ENCODE measurements around the gene CBX1. TPM values are rescaled to one million over a fixed set of nuclear protein-coding genes. Genes with fewer than 3 reads are reported as not detected.

The CBX1 gene
- total RNA-seq, 2 donors from 2014 or later, result 38.7 to 46.1 TPM

DNA sequence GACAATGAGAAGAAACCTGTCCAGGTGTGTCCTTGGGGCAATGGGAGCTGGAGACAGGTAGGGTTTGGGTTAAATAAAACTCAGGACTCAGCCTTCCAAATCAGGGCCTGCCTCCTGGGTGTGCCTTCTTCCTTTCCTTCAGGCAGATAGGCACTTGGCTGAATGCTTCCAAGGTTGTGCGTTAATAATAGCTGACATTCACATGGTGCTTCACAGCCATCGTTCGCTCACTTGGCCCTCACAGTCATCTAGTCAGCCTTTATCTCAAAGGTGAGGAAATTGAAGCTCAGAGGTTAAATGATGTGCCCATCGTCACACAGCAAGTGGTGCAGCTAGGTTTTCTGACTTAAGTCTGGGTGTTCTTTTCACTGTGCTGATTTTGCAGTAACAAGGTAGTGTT is 43.7 kb downstream of the CBX1 start:
- no peak for DNase-seq (ENCODE audit: low spot score)
- intact Hi-C loops (cut with DNase I), result no loop called here

DNA sequence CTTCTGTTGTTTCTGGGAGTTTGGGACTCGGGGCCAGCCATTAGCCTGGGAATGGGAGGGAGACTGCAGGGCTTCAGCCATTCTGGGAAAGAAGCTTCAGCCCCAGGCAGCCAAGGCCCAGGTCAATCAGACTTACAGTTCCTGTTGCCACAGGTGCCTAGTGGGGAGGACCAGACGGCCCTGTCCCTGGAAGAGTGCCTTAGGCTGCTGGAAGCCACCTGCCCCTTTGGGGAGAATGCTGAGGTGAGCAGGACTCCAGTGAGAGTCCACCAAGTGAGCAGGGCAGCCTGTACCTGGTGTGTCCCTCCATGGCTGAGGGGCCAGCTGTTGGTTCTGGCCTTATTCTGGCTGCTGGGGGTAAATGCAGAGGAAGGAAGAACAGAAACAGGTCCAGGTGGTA is 44.4 kb downstream of the CBX1 start:
- DNase-seq (ENCODE audit: low spot score), result no peak

GRCh38 chr17:48056246-48056745 is 45.0 kb downstream of the CBX1 start:
- DNase-seq (ENCODE audit: low spot score), result no peak
- intact Hi-C loops (cut with DNase I), result no loop called here

More for the DNA sequence above, 44.4 kb downstream of the CBX1 start:
- intact Hi-C loops (cut with DNase I), result no loop called here

DNA sequence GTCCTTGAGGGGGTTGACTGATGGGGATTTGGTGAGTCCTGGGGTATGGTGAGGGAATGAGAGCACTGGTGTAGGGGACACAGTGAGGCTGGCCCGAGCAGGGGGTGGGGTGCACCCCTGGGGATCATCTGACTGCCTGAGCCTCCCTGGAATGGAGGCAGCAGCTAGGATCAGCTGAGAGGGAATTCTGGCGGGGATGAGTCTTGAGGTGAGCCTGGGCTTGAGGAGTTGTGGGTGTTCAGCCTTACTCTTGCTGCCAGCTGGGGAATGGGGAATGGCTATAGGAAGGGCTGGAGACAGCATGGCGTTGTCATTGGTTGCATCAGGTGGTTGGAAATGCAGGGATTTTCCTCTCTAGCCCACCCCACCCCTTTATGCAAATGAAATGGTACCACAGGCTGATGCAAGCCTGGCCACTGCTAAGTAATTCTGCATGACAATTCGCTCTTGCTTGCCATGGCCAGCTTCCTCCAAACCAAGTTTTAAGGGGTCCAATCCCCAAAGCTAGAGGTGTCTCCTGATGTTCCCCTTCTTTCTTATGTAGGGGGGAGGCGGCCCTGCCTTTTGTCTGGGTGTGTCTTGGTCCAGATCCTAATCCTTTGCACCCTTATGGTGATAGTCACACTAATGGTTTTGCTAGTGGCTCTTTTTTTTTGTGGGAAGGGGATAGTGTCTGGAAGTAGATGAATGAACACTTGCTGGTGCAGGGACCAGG is 45.6 kb downstream of the CBX1 start:
- intact Hi-C loops (cut with DNase I), result no loop called here
- DNase-seq (ENCODE audit: low spot score), result peak; percentile 55

- intact Hi-C loops (cut with DNase I), result no loop called here
- DNase-seq (ENCODE audit: low spot score), result peak; percentile 72
Measured at GRCh38 chr17:48054238-48055185, 46.8 kb downstream of the CBX1 start.

- intact Hi-C loops (cut with DNase I), result no loop called here
- peak; percentile 64 for DNase-seq (ENCODE audit: low spot score)
Measured at GRCh38 chr17:48053758-48054237, 47.5 kb downstream of the CBX1 start.

- intact Hi-C loops (cut with DNase I), result no loop called here
- DNase-seq (ENCODE audit: low spot score), result peak; percentile 77
Measured at GRCh38 chr17:48052956-48053757, 48.1 kb downstream of the CBX1 start.

DNA sequence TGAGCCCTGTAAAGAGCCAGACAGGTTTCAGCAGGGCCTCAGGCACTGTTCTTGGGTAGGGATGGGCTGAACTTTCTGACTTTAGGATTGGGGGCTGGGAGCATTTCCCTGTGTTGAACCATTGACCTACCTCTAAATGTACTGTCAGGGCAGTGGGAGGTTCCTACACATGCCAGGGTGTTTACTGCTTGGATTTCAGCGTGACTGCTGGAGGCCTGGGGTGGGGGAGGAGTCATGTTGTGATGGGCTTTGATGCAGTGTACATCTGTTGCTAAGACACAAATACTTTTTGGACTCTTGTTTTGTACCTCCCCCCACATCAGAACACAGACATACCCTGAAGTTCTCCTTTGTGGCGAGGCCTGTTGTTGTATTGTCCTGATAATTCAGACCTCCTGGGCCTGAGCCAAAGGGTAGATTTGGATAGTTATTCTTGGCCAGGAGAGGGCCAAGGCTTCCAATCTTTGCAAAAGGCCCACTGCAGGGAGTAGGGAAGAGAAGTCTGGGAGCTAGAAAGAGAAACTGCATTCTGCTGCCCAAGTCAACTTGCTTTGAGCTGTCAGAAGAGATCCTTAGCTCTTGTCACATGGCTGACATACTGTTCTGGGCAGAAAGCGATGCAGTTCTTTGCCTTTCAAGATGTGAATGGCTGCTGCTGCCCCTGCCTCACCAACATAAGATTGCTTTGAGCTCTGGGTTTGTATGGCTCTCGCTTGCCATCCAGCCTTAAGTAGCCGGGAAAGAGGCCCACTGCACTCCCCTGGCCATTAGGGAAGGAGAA is 49.4 kb downstream of the CBX1 start:
- peak; percentile 78 for DNase-seq (ENCODE audit: low spot score)
- intact Hi-C loops (cut with DNase I), result no loop called here

GRCh38 chr17:48051283-48051682 is 50.0 kb downstream of the CBX1 start:
- intact Hi-C loops (cut with DNase I), result no loop called here
- peak; percentile 56 for DNase-seq (ENCODE audit: low spot score)

DNA sequence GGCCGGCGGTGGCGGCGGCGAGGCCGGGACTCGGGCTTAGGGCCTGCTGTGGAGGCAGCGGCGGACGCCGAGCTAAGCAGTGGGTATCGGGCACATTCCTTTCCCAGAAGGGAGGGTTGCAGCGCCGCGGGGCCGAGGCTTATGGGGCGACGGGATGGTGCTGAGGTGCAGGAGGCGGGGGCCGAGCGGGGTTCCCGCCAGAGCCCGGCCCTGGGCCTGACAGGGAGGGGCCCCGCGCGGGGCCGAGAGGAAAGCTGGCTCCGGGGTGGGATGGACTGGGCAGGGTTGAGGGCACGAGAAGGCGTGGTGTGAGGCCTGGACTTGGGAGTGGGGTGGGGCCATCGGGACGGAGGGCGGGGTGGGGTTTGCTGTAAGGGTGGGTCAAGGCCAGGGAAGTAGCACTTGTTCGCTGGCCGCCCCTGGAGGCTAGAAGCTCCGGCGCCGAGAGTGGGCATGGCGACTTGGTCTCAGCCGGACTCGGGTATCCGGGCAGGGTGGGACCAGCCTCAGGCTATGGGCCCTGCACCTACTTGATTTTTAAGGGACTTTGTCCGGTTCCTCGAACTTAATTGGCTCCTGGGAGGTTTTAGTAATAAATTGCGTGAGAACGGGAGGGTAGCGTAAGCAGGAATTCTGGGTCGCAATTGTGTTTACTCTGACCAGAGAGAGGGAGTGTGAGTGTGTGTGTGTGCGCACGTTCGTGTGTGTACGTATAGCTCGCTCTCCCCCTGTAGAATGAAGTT is 52.7 kb downstream of the CBX1 start:
- DNase-seq (ENCODE audit: low spot score), result peak; percentile 97
- intact Hi-C loops (cut with DNase I), result no loop called here

DNA sequence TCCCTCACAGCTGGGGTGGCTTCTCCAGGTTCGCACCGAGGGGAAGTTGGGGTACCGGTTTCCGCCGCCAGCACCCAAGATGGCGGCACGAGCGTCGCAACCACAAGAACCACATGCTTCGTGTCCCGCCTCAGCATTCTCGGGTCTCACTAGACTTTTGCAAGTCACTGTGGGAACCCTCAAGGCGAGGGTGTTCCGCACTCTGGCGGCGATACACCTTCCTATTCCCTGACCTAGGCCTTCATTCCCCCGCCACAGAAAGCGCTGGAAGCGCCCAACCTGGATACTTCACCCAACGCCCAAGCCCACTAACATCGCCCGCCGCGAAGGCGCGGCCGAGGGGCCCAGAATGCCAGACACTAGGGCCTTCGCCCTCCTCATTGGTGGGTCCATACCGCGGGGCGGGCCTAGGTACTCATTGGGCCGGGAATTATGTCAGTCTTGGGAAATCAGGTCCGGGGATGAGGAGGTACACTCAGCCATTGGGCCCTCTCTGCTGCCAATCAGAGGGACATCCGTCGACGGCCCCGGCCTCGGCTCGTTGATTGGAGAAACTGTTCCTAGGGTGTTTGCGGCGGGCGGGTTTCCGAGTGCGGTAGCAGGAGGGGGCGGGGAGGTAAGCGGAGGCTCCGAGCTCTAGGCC is 53.4 kb downstream of the CBX1 start, which contains the start of gene NFE2L1:
NFE2L1 (plus strand) TSS at position 619 of the 643 bp plus-strand sequence. CDS start 2,760 bp downstream, outside the sequence.
- DNase-seq (ENCODE audit: low spot score), result peak; percentile 100
- intact Hi-C loops (cut with DNase I), result no loop called here

GRCh38 chr17:48047113-48047740 is 54.1 kb downstream of the CBX1 start:
- DNase-seq (ENCODE audit: low spot score), result peak; percentile 61
- intact Hi-C loops (cut with DNase I), result no loop called here

DNA sequence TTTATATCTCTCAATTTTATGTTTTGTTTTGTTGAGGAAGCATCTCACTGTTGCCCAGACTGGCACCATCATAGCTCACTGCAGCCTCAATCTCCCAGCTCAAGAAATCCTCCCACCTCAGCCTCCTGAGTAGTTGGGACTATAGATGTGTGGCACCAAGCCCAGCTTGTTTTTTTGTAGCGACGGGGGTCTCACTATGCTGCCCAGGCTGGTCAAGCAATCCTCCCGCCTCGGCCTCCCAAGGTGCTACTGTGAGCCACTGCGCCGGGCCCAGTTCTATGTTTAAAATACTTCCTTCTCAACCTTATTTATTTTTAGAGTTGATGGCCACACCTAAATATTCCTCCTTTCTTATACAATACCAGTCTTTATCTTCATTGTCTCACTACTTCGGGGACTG is 55.0 kb downstream of the CBX1 start:
- intact Hi-C loops (cut with DNase I), result no loop called here

DNA sequence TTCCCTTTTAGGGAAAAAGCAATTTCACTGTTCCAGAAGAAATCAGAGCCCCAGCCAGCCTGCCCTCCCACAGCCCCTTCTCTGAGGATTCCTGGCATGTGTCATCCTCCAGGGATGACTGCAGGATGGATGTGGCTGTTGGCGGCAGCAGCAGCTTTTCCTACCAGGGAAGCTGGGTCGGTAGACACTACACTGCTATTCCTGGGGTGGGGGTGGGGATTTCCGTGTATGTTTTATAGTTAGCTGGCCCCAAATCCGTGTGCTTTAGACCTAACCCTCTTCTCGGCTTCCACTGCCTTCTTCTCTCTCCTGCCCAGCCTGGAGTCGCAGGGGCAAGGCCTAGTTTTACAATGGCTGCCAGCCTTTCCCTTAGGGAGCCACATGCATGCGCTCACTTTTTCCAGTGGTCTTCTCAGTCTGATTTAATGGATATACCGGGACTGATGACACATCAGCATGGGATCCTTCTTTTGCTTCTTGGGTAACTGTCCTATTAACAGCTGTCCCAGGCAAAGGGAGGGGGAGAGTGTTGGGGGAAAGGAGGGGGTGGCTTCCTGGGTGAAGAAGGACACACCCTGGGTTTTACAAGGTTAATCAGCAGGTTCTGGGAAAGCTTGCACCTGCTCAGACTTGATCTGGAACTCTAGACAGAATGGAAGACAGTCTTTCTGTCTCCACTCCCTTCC is 55.8 kb downstream of the CBX1 start:
- DNase-seq (ENCODE audit: low spot score), result peak; percentile 81
- intact Hi-C loops (cut with DNase I), result no loop called here

More for the DNA sequence above, 55.0 kb downstream of the CBX1 start:
- peak; percentile 49 for DNase-seq (ENCODE audit: low spot score)

GRCh38 chr17:48044851-48045250 is 56.4 kb downstream of the CBX1 start:
- peak; percentile 25 for DNase-seq (ENCODE audit: low spot score)
- intact Hi-C loops (cut with DNase I), result no loop called here

DNA sequence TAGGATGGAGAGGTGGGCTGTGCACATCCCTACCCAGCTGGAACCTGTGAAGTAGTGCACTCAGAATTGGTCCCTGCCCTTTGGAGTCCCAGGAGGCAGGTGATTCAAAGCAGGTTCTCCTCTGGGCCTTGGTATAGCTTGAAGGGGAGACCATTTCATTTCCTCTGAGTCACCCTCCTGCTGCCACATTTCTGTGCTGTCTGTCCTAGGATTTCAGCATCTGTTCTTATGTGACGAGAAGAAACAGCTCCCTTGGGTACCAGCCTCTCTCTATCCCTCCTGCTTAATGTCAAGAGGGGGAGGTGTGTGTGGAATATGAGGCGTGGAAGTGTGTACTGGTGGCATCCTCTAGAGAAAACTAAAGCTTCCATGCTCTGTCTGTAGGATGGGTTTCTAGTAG is 58.1 kb downstream of the CBX1 start:
- intact Hi-C loops (cut with DNase I), result no loop called here
- DNase-seq (ENCODE audit: low spot score), result no peak

Data from posterior vena cava (tissue), 2 donors.